Aorta (tissue), 5 donors: ENCODE data around the gene SYPL2. TPM values are rescaled to one million over a fixed set of nuclear protein-coding genes. Genes with fewer than 3 reads are reported as not detected.

ENCODE experiments used
- ATAC-seq: fragments of 200-7000 bp; cut with Tn5 transposase; one replicate; pipeline ENCODE4 v1.9.1; 2022; ENCODE audit warnings: moderate library complexity; ENCODE audit not compliant: low FRiP score
- DNase-seq, 2 donors: peaks; one replicate each; pipeline ENCODE4 v3.0.0-alpha.2; 2020
- H3K27ac ChIP-seq, 2 donors: one replicate each; pipeline ENCODE4 v1.5.1; 2013; ENCODE audit warnings: low read length in 2 of 2, mild to moderate bottlenecking in 2 of 2, moderate library complexity in 2 of 2, control low read depth in 1 of 2, inconsistent platforms in 1 of 2, low read depth in 1 of 2
- H3K27me3 ChIP-seq, 2 donors: one replicate each; pipeline ENCODE4 v1.6.1; 2013; ENCODE audit warnings: control low read depth in 1 of 2, low read length in 1 of 2, mild to moderate bottlenecking in 1 of 2, moderate library complexity in 1 of 2; ENCODE audit not compliant: insufficient read depth in 2 of 2, control insufficient read depth in 1 of 2
- H3K36me3 ChIP-seq, 2 donors: one replicate each; pipeline ENCODE4 v1.6.1; 2013; ENCODE audit warnings: control low read depth in 1 of 2, low read length in 1 of 2, mild to moderate bottlenecking in 1 of 2; ENCODE audit not compliant: insufficient read depth in 2 of 2, control insufficient read depth in 1 of 2
- H3K4me1 ChIP-seq, 2 donors: one replicate each; pipeline ENCODE4 v1.6.1; 2013; ENCODE audit warnings: low read length in 2 of 2, control low read depth in 1 of 2, mild to moderate bottlenecking in 1 of 2, moderate library complexity in 1 of 2; ENCODE audit not compliant: insufficient read depth in 2 of 2, control insufficient read depth in 1 of 2
- H3K4me3 ChIP-seq, 2 donors: one replicate each; pipeline ENCODE4 v1.5.1; 2013; ENCODE audit warnings: low read length in 2 of 2, control low read depth in 1 of 2, mild to moderate bottlenecking in 1 of 2
- H3K9me3 ChIP-seq: one replicate; pipeline ENCODE4 v1.6.1; 2013; ENCODE audit warnings: mild to moderate bottlenecking, low read length; ENCODE audit not compliant: control insufficient read depth
- WGBS, 2 donors: extraction: QIAGEN DNeasy Blood & Tissue Kit; methylation state at CpG; one replicate each; pipeline ENCODE4 v1.1.7; 2013; 5-methylcytosine and 5-hydroxymethylcytosine counted together
- intact Hi-C, 2 donors: fragments of 100-400 bp; cut with DNase I; formaldehyde crosslinking; loops; one replicate each; pipeline versions ENCODE4 v1.14.2 to v1.15.0; 2022
- polyA plus RNA-seq, 2 donors: library from polyadenylated mRNA; stranded (reverse); fragments of 200-250 nt; gene quantifications; one replicate each; pipeline ENCODE4 v1.2.3, GENCODE V29; 2013
- total RNA-seq, 2 donors: library from RNA; stranded (reverse); fragmentation: NEBNext Ultra II Directional; extraction: Animal tissue kit (Norgen Biotek cat#: 25700); gene quantifications; one replicate each; pipeline ENCODE4 v1.2.1, GENCODE V29; 2021
- donor health status: healthy with polysubstance abuse.
- donor health status: Bipolar disorder and iron deficiency.
- donor health status: DM: no; HTN: no; CAD: no.
- donor health status: DM: no; HTN: no; CAD: no.
- donor health status: DM: yes; HTN: yes; CAD: no.

The SYPL2 gene
- total and polyA plus RNA-seq, 4 donors = 1.4 to 6.2 (median 4.4) TPM

DNA sequence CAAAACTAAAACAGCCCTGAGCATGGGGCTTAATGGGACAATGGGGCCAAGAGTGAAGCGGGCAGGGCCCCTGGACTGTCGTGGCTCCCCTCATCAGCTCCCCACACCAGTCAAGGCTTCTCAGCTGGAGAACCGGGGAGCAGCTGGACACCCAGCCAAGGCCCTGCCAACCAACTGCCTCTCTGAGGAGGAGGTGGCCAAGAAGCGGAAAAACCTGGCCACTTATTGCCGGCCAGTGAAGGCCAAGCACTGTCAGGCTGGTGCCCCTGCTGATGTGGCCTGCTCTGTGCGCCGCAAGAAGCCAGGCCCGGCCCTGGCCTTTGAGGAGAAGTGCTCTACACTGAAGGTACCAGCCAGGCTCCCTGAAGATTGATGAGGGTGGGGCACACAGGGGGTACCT is 25.0 kb downstream of the SYPL2 start:
- no peak for ATAC-seq
- intact Hi-C loops = loop anchor here (2.0 kb wide), 1 partner anchor 41 kb away; no protein-coding TSS in a partner anchor

DNA sequence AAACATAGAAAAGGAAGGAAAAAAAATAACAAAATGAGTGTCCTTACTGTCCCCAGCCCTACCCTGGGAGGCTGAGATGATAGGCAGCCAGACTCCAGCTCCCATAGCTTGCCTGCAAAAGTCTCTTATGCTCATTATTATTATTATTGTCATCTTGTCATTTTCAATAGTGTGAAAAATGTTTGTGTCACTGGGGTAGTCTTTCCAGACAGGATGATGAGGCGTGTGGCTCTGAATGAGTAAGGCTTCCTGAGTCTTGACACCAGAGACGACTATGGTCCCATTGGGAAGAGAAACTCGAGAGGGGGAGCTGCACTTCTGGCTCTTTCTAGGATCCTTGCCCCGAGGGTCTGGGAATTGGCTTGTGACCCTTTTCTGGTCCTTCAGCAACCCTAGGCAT is 26.4 kb downstream of the SYPL2 start:
- Histone ChIP-seq H3K27me3 (no peaks in the 10 kb centered on the region), H3K4me3 (no peak overlapping the region), H3K36me3 (peaks cover 0 to 4% of the 10 kb centered on the region in 2 donors), H3K27ac (no peak overlapping the region), H3K4me1 (no peaks in the 10 kb centered on the region), H3K9me3 (no peaks in the 10 kb centered on the region)
- ATAC-seq = no peak
- DNase-seq = no peak
- intact Hi-C loops = no loop called here
- WGBS, 2 donors = 58 to 59% methylated on average over 4 of the region's 4 CpGs

More for the DNA sequence above, 25.0 kb downstream of the SYPL2 start:
- WGBS, 2 donors = 92 to 98% methylated on average over 8 of the region's 8 CpGs
- Histone ChIP-seq H3K27ac (no peak overlapping the region), H3K36me3 (peaks cover 0 to 4% of the 10 kb centered on the region in 2 donors), H3K9me3 (no peaks in the 10 kb centered on the region), H3K27me3 (no peaks in the 10 kb centered on the region), H3K4me1 (no peaks in the 10 kb centered on the region), H3K4me3 (no peak overlapping the region)
- no peak for DNase-seq

DNA sequence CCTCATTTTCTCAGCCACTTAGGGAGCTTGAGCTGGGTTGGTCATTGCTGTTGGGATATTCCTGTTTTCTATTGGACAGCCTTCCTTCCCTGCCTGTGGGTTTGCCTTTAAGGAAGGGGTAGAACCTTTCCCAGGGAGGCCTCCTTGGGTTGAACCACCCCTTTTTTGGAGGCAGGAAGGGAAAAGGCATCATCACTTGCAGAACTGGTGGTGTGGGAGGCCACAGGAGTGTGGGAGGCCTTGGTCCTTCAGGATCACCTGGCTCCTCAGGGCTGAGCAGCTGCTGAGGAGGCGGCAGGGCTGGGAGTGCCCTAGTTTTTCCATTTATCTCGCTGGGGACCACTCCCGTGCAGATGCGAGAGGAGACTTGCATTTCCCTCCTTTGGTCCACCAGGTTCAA is 26.9 kb downstream of the SYPL2 start:
- Histone ChIP-seq H3K4me1 (no peaks in the 10 kb centered on the region), H3K36me3 (peaks cover 0 to 4% of the 10 kb centered on the region in 2 donors), H3K27ac (peak overlapping the region; percentile 23 to 46), H3K9me3 (no peaks in the 10 kb centered on the region), H3K27me3 (no peaks in the 10 kb centered on the region), H3K4me3 (no peak overlapping the region)
- DNase-seq = no peak
- WGBS, 2 donors = 57% methylated on average over 4 of the region's 4 CpGs
- intact Hi-C loops = no loop called here
- ATAC-seq = no peak

- intact Hi-C loops = no loop called here
- peaks cover 0 to 4% of the 10 kb centered on the region in 2 donors for H3K36me3 ChIP-seq
- no peaks in the 10 kb centered on the region for H3K9me3 ChIP-seq
- H3K27me3 ChIP-seq = no peaks in the 10 kb centered on the region
- ATAC-seq = peak; percentile 96
- H3K4me1 ChIP-seq = no peaks in the 10 kb centered on the region
- 0% methylated on average over 42 to 44 of the region's 44 CpGs for WGBS, 2 donors
- peak; percentile 93 to 96 for DNase-seq
- H3K4me3 ChIP-seq = peak within 1 kb of the TSS; percentile 20 to 67
- H3K27ac ChIP-seq = peak within 1 kb of the TSS; percentile 23 to 46
These were observed 27.6 kb downstream of the SYPL2 start, which contains the start of gene CYB561D1 for GRCh38 chr1:109493805-109494539. Gene CYB561D1 (plus strand): TSS chr1:109494094. CDS start chr1:109494140, 46 bp downstream.

GRCh38 chr1:109495738-109496137 is 29.4 kb downstream of the SYPL2 start:
- ATAC-seq (no peak), DNase-seq (no peak)
- Histone ChIP-seq H3K36me3 (peaks cover 0 to 4% of the 10 kb centered on the region in 2 donors), H3K4me3 (no peak overlapping the region), H3K27ac (no peak overlapping the region), H3K27me3 (no peaks in the 10 kb centered on the region), H3K9me3 (no peaks in the 10 kb centered on the region), H3K4me1 (peaks cover 0 to 2% of the 10 kb centered on the region in 2 donors)
- WGBS, 2 donors = 89 to 92% methylated on average over 7 of the region's 7 CpGs
- intact Hi-C loops = no loop called here

- ATAC-seq (no peak), DNase-seq (no peak)
- Histone ChIP-seq H3K4me1 (peaks cover 0 to 3% of the 10 kb centered on the region in 2 donors), H3K9me3 (no peaks in the 10 kb centered on the region), H3K27ac (no peak overlapping the region), H3K27me3 (no peaks in the 10 kb centered on the region), H3K36me3 (peaks cover 0 to 4% of the 10 kb centered on the region in 2 donors), H3K4me3 (no peak overlapping the region)
- WGBS, 2 donors = 61 to 63% methylated on average over 9 of the region's 9 CpGs
- intact Hi-C loops = loop anchor here in 1 of 2 donors (2.0 kb wide), 1 partner anchor 35 kb away; no protein-coding TSS in a partner anchor
These were observed 31.3 kb downstream of the SYPL2 start for GRCh38 chr1:109497449-109498160.

- H3K9me3 ChIP-seq = no peaks in the 10 kb centered on the region
- H3K27me3 ChIP-seq = no peaks in the 10 kb centered on the region
- no peak for ATAC-seq
- intact Hi-C loops = loop anchor here in 1 of 2 donors (2.0 kb wide), 1 partner anchor 35 kb away; no protein-coding TSS in a partner anchor
- no peak overlapping the region for H3K4me3 ChIP-seq
- H3K27ac ChIP-seq = no peak overlapping the region
- peak in 1 of 2 donors; percentile 13 for DNase-seq
- WGBS, 2 donors = 71 to 72% methylated on average over 12 of the region's 12 CpGs
- H3K4me1 ChIP-seq = peaks cover 0 to 3% of the 10 kb centered on the region in 2 donors
- peaks cover 0 to 4% of the 10 kb centered on the region in 2 donors for H3K36me3 ChIP-seq
These were observed 31.9 kb downstream of the SYPL2 start for GRCh38 chr1:109498161-109498801.

- no peak for ATAC-seq
- peaks cover 0 to 4% of the 10 kb centered on the region in 2 donors for H3K36me3 ChIP-seq
- 33 to 37% methylated on average over 7 of the region's 7 CpGs for WGBS, 2 donors
- H3K4me1 ChIP-seq = peaks cover 0 to 3% of the 10 kb centered on the region in 2 donors
- no peak overlapping the region for H3K4me3 ChIP-seq
- peak overlapping the region in 1 of 2 donors; percentile 59 for H3K27ac ChIP-seq
- no peaks in the 10 kb centered on the region for H3K27me3 ChIP-seq
- H3K9me3 ChIP-seq = no peaks in the 10 kb centered on the region
- intact Hi-C loops = loop anchor here in 1 of 2 donors (2.0 kb wide), 1 partner anchor 34 kb away; no protein-coding TSS in a partner anchor
- DNase-seq = no peak
These were observed 32.7 kb downstream of the SYPL2 start for GRCh38 chr1:109499081-109499480.
